GM23338 (cell line): ENCODE results near the gene SPRYD7. TPM values are rescaled to one million over a fixed set of nuclear protein-coding genes. Genes with fewer than 3 reads are reported as not detected.
"Not testable (repeated sequence)": the region's sequence is repeated elsewhere in the genome, so short reads cannot be mapped to it uniquely, and the experiment has no call there.

Experiments used
- ATAC-seq: fragments of 200-7000 bp; cut with Tn5 transposase; 3 replicates; pipeline ENCODE4 v1.9.1; 2020
- DNase-seq: peaks from one replicate; pipeline ENCODE4 v3.0.0-alpha.2; 2015; ENCODE audit warnings: low spot score
- H2AFZ ChIP-seq: fragments of 200-600 bp; sonication (generic); 2 replicates; pipeline ENCODE4 v1.8.0; 2016; ENCODE audit warnings: antibody characterized with exemption, mild to moderate bottlenecking, moderate library complexity
- H3F3A ChIP-seq: fragments of 200-600 bp; sonication (generic); replicated peaks from 2 replicates; pipeline ENCODE4 v1.8.0; 2017; ENCODE audit warnings: antibody characterized with exemption, mixed run types, low read depth
- H3K27ac ChIP-seq: fragments of 200-600 bp; sonication (generic); 2 replicates; pipeline ENCODE4 v1.6.1; 2016; ENCODE audit warnings: low read depth
- H3K27me3 ChIP-seq: fragments of 200-600 bp; sonication (generic); 2 replicates; pipeline ENCODE4 v1.8.0; 2016; ENCODE audit warnings: mild to moderate bottlenecking, mixed run types, moderate library complexity; ENCODE audit not compliant: insufficient read depth
- H3K36me3 ChIP-seq: fragments of 200-600 bp; sonication (generic); 2 replicates; pipeline ENCODE4 v1.8.0; 2016; ENCODE audit warnings: mild to moderate bottlenecking; ENCODE audit not compliant: insufficient read depth
- H3K4me1 ChIP-seq: fragments of 200-600 bp; sonication (generic); 2 replicates; pipeline ENCODE4 v1.8.0; 2016; ENCODE audit warnings: mild to moderate bottlenecking, moderate library complexity; ENCODE audit not compliant: insufficient read depth
- H3K4me2 ChIP-seq: fragments of 200-600 bp; sonication (generic); 2 replicates; pipeline ENCODE4 v1.7.1; 2017; ENCODE audit warnings: mixed run types
- H3K4me3 ChIP-seq: fragments of 200-600 bp; sonication (generic); 2 replicates; pipeline ENCODE4 v1.6.1; 2016; ENCODE audit warnings: mixed run types
- H3K79me2 ChIP-seq: fragments of 200-600 bp; sonication (generic); replicated peaks from 2 replicates; pipeline ENCODE4 v1.8.0; 2017; ENCODE audit warnings: mild to moderate bottlenecking; ENCODE audit not compliant: insufficient read depth
- H3K9me2 ChIP-seq: fragments of 200-600 bp; sonication (generic); 2 replicates; pipeline ENCODE4 v1.8.0; 2017; ENCODE audit not compliant: insufficient read depth
- H4K20me1 ChIP-seq: fragments of 200-600 bp; sonication (generic); replicated peaks from 2 replicates; pipeline ENCODE4 v1.8.0; 2017; ENCODE audit warnings: mild to moderate bottlenecking; ENCODE audit not compliant: insufficient read depth
- H3K27ac Mint-ChIP-seq: 2 replicates; pipeline ENCODE4 v1.8.0; 2020; ENCODE audit warnings: inconsistent platforms, mild to moderate bottlenecking, moderate library complexity, mixed read lengths
- H3K27me3 Mint-ChIP-seq: 3 replicates; pipeline ENCODE4 v1.8.0; 2022; ENCODE audit warnings: low read depth, mild to moderate bottlenecking, moderate library complexity, mixed read lengths, inconsistent platforms; ENCODE audit not compliant: insufficient read depth, poor library complexity
- H3K36me3 Mint-ChIP-seq: 3 replicates; pipeline ENCODE4 v1.8.0; 2021; ENCODE audit warnings: low read depth, mild to moderate bottlenecking, inconsistent platforms, moderate library complexity, mixed read lengths
- H3K4me1 Mint-ChIP-seq: 3 replicates; pipeline ENCODE4 v1.8.0; 2020; ENCODE audit warnings: mild to moderate bottlenecking, inconsistent platforms, mixed read lengths
- H3K4me3 Mint-ChIP-seq: 3 replicates; pipeline ENCODE4 v1.8.0; 2021; ENCODE audit warnings: moderate library complexity, mild to moderate bottlenecking, inconsistent platforms, mixed read lengths
- H3K9me3 Mint-ChIP-seq: 3 replicates; pipeline ENCODE4 v1.8.0; 2020; ENCODE audit warnings: moderate library complexity, mild to moderate bottlenecking, inconsistent platforms, mixed read lengths
- CREB1 ChIP-seq: fragments of 250-450 bp; sonication (Bioruptor Pico); IDR thresholded peaks from 2 replicates; pipeline ENCODE4 v1.5.0; 2020; ENCODE audit warnings: low read depth, mild to moderate bottlenecking, moderate library complexity
- CTCF ChIP-seq, 2 experiments: fragments of 200-600 bp in 1 of 2; sonication (generic) in 1 of 2; conservative IDR thresholded peaks; 2 replicates each; pipeline versions ENCODE4 v1.5.1 to v1.6.1; 2016 to 2017; ENCODE audit warnings: antibody characterized with exemption in 2 of 2, low read depth in 2 of 2, mild to moderate bottlenecking in 2 of 2, moderate library complexity in 1 of 2
- EZH2phosphoT487 ChIP-seq: fragments of 200-600 bp; sonication (generic); IDR thresholded peaks from one replicate; pipeline ENCODE4 v1.8.1; 2018; ENCODE audit warnings: antibody characterized with exemption; ENCODE audit not compliant: unreplicated experiment
- JUNB ChIP-seq: IDR thresholded peaks from one replicate; pipeline ENCODE4 v1.6.1; 2016; ENCODE audit warnings: antibody characterized with exemption; ENCODE audit not compliant: unreplicated experiment
- NANOG ChIP-seq: IDR thresholded peaks from 2 replicates; pipeline ENCODE4 v1.6.1; 2016; ENCODE audit warnings: antibody characterized with exemption, borderline replicate concordance
- REST ChIP-seq: IDR thresholded peaks from one replicate; pipeline ENCODE4 v1.6.1; 2018; ENCODE audit warnings: antibody characterized with exemption; ENCODE audit not compliant: unreplicated experiment
- STAT1 ChIP-seq: IDR thresholded peaks from one replicate; pipeline ENCODE4 v1.6.1; 2016; ENCODE audit warnings: antibody characterized with exemption; ENCODE audit not compliant: unreplicated experiment
- ZNF114 ChIP-seq: fragments of 250-450 bp; sonication (Bioruptor Pico); IDR thresholded peaks from 2 replicates; pipeline ENCODE4 v1.5.0; 2020; ENCODE audit warnings: mild to moderate bottlenecking, moderate library complexity
- polyA plus RNA-seq: library from polyadenylated mRNA; unstranded; fragments of >200 nt; fragmentation: Nextera tagmentation; extraction: Ambion mirVana; gene quantifications from 2 replicates; pipeline ENCODE4 v1.2.1, GENCODE V29; 2016
- total RNA-seq: library from RNA; depleted of rRNA; stranded (reverse); fragments of >200 nt; shearing (Covaris generic); gene quantifications from 2 replicates; pipeline ENCODE4 v1.2.3, GENCODE V29; 2014

SPRYD7 gene
- total and polyA plus RNA-seq, 2 experiments from 2014 or later = 2.9 to 7.4 TPM

- H3K27me3 Mint-ChIP-seq = no peaks in the 10 kb centered on the region
- Histone ChIP-seq H3K27ac (no peak overlapping the region), H3K4me3 (no peak overlapping the region), H3K36me3 (no peaks in the 10 kb centered on the region), H3K4me2 (no peak overlapping the region), H3F3A (no peaks in the 10 kb centered on the region), H3K9me2 (no peaks in the 10 kb centered on the region), H3K79me2 (no peaks in the 10 kb centered on the region), H3K27me3 (no peaks in the 10 kb centered on the region), H2AFZ (no peak overlapping the region), H4K20me1 (no peaks in the 10 kb centered on the region), H3K4me1 (no peaks in the 10 kb centered on the region)
- no peak overlapping the region for H3K27ac Mint-ChIP-seq
- peaks cover 4% of the 10 kb centered on the region; the same call in 2 of the 3 replicates for H3K4me1 Mint-ChIP-seq
- no peaks in the 10 kb centered on the region; the same call in 2 of the 3 replicates for H3K9me3 Mint-ChIP-seq
- no peak for TF ChIP-seq ZNF114 (CRISPR knock-in tag)
- no peak for TF ChIP-seq JUNB
- TF ChIP-seq CTCF (conservative IDR thresholded peaks at IDR 0.05; ENCODE audit: low read depth in 2 of 2) = no peak
- TF ChIP-seq REST = no peak
- no peak for TF ChIP-seq STAT1
- no peak for TF ChIP-seq NANOG
- no peak for TF ChIP-seq CREB1 (CRISPR knock-in tag)
- TF ChIP-seq EZH2phosphoT487 = no peak
- ATAC-seq (no peak), DNase-seq (no peak)
- no peak overlapping the region for H3K4me3 Mint-ChIP-seq
- no peaks in the 10 kb centered on the region for H3K36me3 Mint-ChIP-seq
Measured at GRCh38 chr13:49951754-49952535, 15.8 kb upstream of the SPRYD7 start.

GRCh38 chr13:49948777-49949270 is 12.7 kb upstream of the SPRYD7 start:
- not testable (repeated sequence) for ATAC-seq, H3K27me3 Mint-ChIP-seq

More at GRCh38 chr13:49948777-49949270, 12.7 kb upstream of the SPRYD7 start:
- H2AFZ ChIP-seq, H3K79me2 ChIP-seq, H3K27ac ChIP-seq, H3K36me3 Mint-ChIP-seq, H3K4me2 ChIP-seq, H3K27me3 ChIP-seq, H4K20me1 ChIP-seq, H3K4me3 Mint-ChIP-seq, H3F3A ChIP-seq, H3K36me3 ChIP-seq, H3K9me3 Mint-ChIP-seq, H3K4me3 ChIP-seq, H3K9me2 ChIP-seq, DNase-seq, H3K4me1 Mint-ChIP-seq, H3K27ac Mint-ChIP-seq, H3K4me1 ChIP-seq: not testable (repeated sequence)
